Measurements from ENCODE around the gene DPEP1. TPM values are rescaled to one million over a fixed set of nuclear protein-coding genes. Genes with fewer than 3 reads are reported as not detected.
"Not testable (repeated sequence)": the region's sequence is repeated elsewhere in the genome, so short reads cannot be mapped to it uniquely, and the experiment has no call there.

Gene DPEP1
- total RNA-seq, 1 experiment from 2014 or later = 8.1 TPM

DNA sequence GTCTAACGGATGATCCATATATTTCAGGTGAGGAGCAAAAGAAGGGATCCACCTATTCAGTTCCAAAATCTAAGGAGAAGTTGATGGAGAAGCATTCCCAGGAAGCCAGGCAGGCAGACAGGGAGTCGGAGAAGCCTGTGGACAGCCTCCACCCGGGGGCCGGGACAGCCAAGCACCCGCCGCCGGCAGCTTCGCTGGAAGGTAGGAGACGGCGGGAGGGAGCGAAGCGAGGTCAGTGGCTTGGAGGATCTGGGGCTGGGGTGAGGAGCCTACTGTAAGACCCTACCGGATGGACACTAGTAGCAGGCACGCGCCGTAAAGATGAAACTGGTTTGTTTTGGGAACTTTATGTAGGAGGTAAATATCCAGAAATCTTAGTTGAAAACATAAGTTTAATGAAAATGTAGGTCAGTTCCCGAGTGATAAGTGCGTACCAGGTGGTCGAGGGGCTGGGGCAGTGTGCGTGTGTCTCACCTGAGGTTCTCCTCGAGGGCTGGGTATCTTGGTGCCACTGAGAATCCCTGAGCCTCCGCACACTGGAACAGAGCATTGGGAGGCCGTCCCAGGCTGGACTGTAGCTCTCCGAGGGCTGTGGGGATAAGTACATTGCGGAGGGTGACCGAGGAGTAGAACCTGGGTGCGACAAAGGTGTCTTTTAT is 44.9 kb downstream of the DPEP1 start:
- POLR2A ChIA-PET = interaction anchor here (1.5 kb wide), 1 partner anchor 28 kb away, joined by 6 read pairs; the partner anchor contains the start of gene CDK10
- Mint-ChIP-seq H3K4me3 (ENCODE audit: unreplicated experiment) (peak overlapping the region; percentile 95), H3K36me3 (ENCODE audit: insufficient read depth, unreplicated experiment) (peaks cover 74% of the 10 kb centered on the region), H3K27ac (ENCODE audit: unreplicated experiment) (peak overlapping the region; percentile 94), H3K4me1 (ENCODE audit: low read depth, unreplicated experiment) (peaks cover 8% of the 10 kb centered on the region), H3K9me3 (ENCODE audit: unreplicated experiment) (peaks cover 10% of the 10 kb centered on the region), H3K27me3 (ENCODE audit: insufficient read depth, unreplicated experiment) (no peaks in the 10 kb centered on the region)
- CTCF ChIA-PET = interaction anchor here (0.6 kb wide), 1 partner anchor 215 kb away, joined by 3 read pairs; the partner anchor contains the start of gene TCF25
- TF ChIP-seq, protein P1, sequence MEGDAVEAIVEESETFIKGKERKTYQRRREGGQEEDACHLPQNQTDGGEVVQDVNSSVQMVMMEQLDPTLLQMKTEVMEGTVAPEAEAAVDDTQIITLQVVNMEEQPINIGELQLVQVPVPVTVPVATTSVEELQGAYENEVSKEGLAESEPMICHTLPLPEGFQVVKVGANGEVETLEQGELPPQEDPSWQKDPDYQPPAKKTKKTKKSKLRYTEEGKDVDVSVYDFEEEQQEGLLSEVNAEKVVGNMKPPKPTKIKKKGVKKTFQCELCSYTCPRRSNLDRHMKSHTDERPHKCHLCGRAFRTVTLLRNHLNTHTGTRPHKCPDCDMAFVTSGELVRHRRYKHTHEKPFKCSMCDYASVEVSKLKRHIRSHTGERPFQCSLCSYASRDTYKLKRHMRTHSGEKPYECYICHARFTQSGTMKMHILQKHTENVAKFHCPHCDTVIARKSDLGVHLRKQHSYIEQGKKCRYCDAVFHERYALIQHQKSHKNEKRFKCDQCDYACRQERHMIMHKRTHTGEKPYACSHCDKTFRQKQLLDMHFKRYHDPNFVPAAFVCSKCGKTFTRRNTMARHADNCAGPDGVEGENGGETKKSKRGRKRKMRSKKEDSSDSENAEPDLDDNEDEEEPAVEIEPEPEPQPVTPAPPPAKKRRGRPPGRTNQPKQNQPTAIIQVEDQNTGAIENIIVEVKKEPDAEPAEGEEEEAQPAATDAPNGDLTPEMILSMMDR (IDR thresholded peaks at IDR 0.05; ENCODE audit: insufficient read depth in 1 of 2, low read depth in 1 of 2, low read length in 1 of 2, severe bottlenecking in 1 of 2, unreplicated experiment in 1 of 2) = no peak
- Histone ChIP-seq H3K36me3 (ENCODE audit: control insufficient read depth, insufficient read depth, low read length) (peaks cover 6% of the 10 kb centered on the region), H3K4me3 (ENCODE audit: low read depth, low read length) (peak overlapping the region; percentile 99), H3K27me3 (replicated peaks; ENCODE audit: control insufficient read depth, insufficient read depth, low read length) (no peaks in the 10 kb centered on the region), H3K4me1 (no peaks in the 10 kb centered on the region), H3K9me3 (no peaks in the 10 kb centered on the region)
- peak in 1 of 2 experiments; percentile 55 for DNase-seq
- BruUV-seq (replicated peaks) = no TSS peak
- intact Hi-C loops (cut with micrococcal nuclease; ENCODE audit: unreplicated experiment) = loop anchor here (2.0 to 5.0 kb wide), 2 partner anchors 28 to 44 kb away; partner anchors contain the start of genes CDK10 and SPATA2L

DNA sequence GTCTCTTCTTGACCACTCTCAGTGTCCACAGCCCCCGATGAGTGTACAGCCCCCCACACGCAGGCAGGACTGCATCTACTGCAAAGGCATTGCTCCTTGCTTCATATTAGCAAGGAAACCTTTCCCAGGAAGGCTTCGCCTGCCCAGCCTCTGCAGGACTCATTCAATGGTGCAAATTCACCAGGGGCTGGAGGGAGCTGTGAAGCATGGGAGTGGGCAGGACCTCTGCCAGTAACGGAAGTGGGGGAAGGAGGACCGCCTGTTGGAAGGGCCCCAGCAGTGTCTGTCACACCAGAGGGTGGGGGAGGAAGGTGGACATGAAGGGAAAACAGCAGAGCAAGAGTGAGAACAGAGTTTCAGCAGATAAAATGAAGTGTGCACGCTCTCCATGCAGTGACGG is 46.7 kb downstream of the DPEP1 start:
- H3K4me1 ChIP-seq = no peaks in the 10 kb centered on the region
- ChIA-PET POLR2A (no interaction called here), CTCF (no interaction called here)
- peaks cover 8% of the 10 kb centered on the region for H3K4me1 Mint-ChIP-seq (ENCODE audit: low read depth, unreplicated experiment)
- intact Hi-C loops (cut with micrococcal nuclease; ENCODE audit: unreplicated experiment) = no loop called here
- no peak overlapping the region for H3K27ac Mint-ChIP-seq (ENCODE audit: unreplicated experiment)
- peaks cover 10% of the 10 kb centered on the region for H3K9me3 Mint-ChIP-seq (ENCODE audit: unreplicated experiment)
- H3K36me3 Mint-ChIP-seq (ENCODE audit: insufficient read depth, unreplicated experiment) = peaks cover 77% of the 10 kb centered on the region
- no peak for DNase-seq
- H3K4me3 Mint-ChIP-seq (ENCODE audit: unreplicated experiment) = no peak overlapping the region
- H3K27me3 Mint-ChIP-seq (ENCODE audit: insufficient read depth, unreplicated experiment) = no peaks in the 10 kb centered on the region
- no peak overlapping the region for H3K4me3 ChIP-seq (ENCODE audit: low read depth, low read length)
- H3K27me3 ChIP-seq (replicated peaks; ENCODE audit: control insufficient read depth, insufficient read depth, low read length) = no peaks in the 10 kb centered on the region
- peaks cover 5% of the 10 kb centered on the region for H3K36me3 ChIP-seq (ENCODE audit: control insufficient read depth, insufficient read depth, low read length)
- TF ChIP-seq, protein P1 (IDR thresholded peaks at IDR 0.05; ENCODE audit: insufficient read depth in 1 of 2, low read depth in 1 of 2, low read length in 1 of 2, severe bottlenecking in 1 of 2, unreplicated experiment in 1 of 2) = no peak
- no peaks in the 10 kb centered on the region for H3K9me3 ChIP-seq
- BruUV-seq (replicated peaks) = no TSS peak

DNA sequence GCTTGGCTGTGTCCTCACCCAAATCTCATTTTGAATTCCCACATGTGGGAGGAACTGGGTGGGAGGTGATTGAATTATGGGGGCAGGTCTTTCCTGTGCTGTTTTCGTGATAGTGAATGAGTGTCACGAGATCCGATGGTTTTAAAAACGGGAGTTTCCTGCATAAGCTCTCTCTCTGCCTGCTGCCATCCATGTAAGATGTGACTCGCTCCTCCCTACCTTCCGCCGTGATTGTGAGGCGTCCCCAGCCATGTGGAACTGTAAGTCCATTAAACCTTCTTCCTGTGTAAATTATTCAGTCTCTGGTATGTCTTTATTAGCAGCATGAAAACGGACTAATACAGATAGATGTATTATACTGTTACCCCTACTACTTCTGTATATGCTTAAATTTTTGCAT is 47.8 kb downstream of the DPEP1 start:
- Histone ChIP-seq H3K9me3 (peaks cover 7% of the 10 kb centered on the region), H3K27me3 (replicated peaks; ENCODE audit: control insufficient read depth, insufficient read depth, low read length) (no peaks in the 10 kb centered on the region), H3K4me3 (ENCODE audit: low read depth, low read length) (no peak overlapping the region), H3K36me3 (ENCODE audit: control insufficient read depth, insufficient read depth, low read length) (peaks cover 5% of the 10 kb centered on the region), H3K4me1 (no peaks in the 10 kb centered on the region)
- Mint-ChIP-seq H3K27me3 (ENCODE audit: insufficient read depth, unreplicated experiment) (no peaks in the 10 kb centered on the region), H3K9me3 (ENCODE audit: unreplicated experiment) (peaks cover 17% of the 10 kb centered on the region), H3K4me3 (ENCODE audit: unreplicated experiment) (peak overlapping the region; percentile 11), H3K27ac (ENCODE audit: unreplicated experiment) (no peak overlapping the region), H3K4me1 (ENCODE audit: low read depth, unreplicated experiment) (peaks cover 8% of the 10 kb centered on the region), H3K36me3 (ENCODE audit: insufficient read depth, unreplicated experiment) (peaks cover 79% of the 10 kb centered on the region)
- DNase-seq = no peak
- ChIA-PET POLR2A (no interaction called here), CTCF (no interaction called here)
- no TSS peak for BruUV-seq (replicated peaks)
- TF ChIP-seq, protein P1 (IDR thresholded peaks at IDR 0.05; ENCODE audit: insufficient read depth in 1 of 2, low read depth in 1 of 2, low read length in 1 of 2, severe bottlenecking in 1 of 2, unreplicated experiment in 1 of 2) = no peak
- intact Hi-C loops (cut with micrococcal nuclease; ENCODE audit: unreplicated experiment) = no loop called here

DNA sequence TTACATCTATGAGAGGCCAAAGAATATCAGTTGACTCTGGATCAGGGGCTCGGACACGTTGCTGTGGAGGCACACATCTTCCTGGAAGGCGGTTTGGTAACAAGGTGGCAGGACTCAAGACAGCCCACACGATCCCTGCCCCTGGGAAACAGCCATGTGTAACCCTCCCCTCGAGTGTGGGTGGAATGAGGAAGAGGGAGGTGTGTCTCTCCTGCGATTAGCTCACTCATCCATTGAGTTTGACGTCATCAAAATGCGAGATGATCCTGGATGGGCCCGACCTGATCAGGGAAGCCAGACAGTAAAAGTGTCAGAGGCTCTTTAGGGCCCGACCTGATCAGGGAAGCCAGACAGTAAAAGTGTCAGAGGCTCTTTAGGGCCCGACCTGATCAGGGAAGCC is 50.8 kb downstream of the DPEP1 start:
- POLR2A ChIA-PET; DNase-seq; H3K4me1 ChIP-seq; H3K36me3 ChIP-seq (ENCODE audit: control insufficient read depth, insufficient read depth, low read length); CTCF ChIA-PET; intact Hi-C loops (cut with micrococcal nuclease; ENCODE audit: unreplicated experiment); H3K4me3 ChIP-seq (ENCODE audit: low read depth, low read length); H3K4me1 Mint-ChIP-seq (ENCODE audit: low read depth, unreplicated experiment); H3K4me3 Mint-ChIP-seq (ENCODE audit: unreplicated experiment); H3K27me3 ChIP-seq (replicated peaks; ENCODE audit: control insufficient read depth, insufficient read depth, low read length); H3K27ac Mint-ChIP-seq (ENCODE audit: unreplicated experiment); BruUV-seq (replicated peaks); H3K27me3 Mint-ChIP-seq (ENCODE audit: insufficient read depth, unreplicated experiment): not testable (repeated sequence)
- Mint-ChIP-seq H3K36me3 (ENCODE audit: insufficient read depth, unreplicated experiment) (peaks cover 64% of the 10 kb centered on the region), H3K9me3 (ENCODE audit: unreplicated experiment) (peaks cover 26% of the 10 kb centered on the region)
- H3K9me3 ChIP-seq = peaks cover 12% of the 10 kb centered on the region

Measured in Caco-2 (cell line).